Measurements from ENCODE around the gene TMEM269.

TMEM269 gene

DNA sequence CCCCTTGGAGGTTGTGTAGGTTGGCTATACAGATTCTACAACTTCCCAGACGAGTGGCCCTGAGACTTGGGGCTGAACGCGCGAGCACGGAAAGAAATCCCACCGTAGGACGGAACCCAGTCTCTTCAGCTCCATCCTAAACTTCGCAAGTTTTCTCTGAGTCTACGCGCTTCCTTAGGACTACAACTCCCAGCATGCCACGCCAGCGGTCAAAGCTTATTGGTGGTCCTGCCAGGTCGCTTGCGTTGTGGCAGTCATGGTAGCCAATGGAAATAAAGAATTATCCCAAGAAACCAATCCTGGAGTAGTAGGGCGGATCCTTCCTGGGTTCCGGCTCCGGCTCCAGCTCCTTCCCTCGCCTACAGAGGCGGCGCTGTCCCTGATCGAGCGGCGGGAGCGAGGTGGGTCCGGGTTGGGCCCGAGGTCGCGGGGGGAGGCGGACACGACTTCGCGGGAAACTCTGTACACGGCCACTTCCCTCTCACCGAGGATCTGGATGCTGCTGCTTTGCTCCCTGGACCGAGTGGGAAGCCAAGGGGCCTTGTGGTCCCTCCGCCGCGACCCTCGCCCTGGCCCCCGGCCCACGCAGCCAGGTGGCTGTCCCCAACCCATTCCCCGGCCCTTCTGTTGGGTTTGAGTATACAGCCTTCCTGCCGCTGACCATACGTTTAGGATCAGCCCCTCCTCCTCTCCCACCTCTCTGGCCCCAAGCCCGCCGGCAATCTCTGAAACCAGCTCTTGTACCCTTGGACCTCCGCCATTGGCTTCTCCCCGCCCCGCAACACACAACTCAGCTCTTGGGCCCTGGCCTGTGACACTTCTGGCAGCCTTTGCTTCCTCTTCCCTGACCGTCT lies 61.7 kb downstream of the TMEM269 start, which contains the start of gene ZNF691:
Gene ZNF691 (plus strand): TSS at position 357 of the 854 bp plus-strand sequence. CDS start 3,046 bp downstream, outside the sequence.
- in situ Hi-C loops (cut with HindIII; ENCODE audit: low sequenced_read_pairs) = no loop called here

DNA sequence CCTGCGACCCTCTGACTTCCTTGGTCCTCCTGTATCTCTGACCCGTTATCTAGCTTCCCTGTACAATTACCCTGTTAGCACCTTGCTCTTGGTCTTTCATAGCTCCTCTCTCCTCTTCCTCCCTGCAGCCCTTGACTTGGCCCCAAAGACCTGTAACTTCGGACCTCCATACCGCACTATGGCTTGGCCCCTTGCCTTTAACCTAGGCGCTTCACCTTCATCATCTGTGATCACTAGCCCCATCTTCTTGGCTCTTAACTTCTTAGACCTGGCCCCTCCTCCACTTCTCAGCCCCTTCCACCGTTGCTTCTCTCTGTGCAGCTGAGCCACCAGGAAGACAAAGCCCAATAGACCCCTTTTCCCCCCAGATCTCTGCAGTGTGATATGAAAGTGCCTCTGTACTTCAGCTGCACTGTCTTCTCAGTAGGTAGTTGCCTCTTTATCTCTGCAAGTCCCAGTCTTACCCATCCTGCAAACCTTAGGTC lies 62.4 kb downstream of the TMEM269 start:
- in situ Hi-C loops (cut with HindIII; ENCODE audit: low sequenced_read_pairs) = no loop called here

DNA sequence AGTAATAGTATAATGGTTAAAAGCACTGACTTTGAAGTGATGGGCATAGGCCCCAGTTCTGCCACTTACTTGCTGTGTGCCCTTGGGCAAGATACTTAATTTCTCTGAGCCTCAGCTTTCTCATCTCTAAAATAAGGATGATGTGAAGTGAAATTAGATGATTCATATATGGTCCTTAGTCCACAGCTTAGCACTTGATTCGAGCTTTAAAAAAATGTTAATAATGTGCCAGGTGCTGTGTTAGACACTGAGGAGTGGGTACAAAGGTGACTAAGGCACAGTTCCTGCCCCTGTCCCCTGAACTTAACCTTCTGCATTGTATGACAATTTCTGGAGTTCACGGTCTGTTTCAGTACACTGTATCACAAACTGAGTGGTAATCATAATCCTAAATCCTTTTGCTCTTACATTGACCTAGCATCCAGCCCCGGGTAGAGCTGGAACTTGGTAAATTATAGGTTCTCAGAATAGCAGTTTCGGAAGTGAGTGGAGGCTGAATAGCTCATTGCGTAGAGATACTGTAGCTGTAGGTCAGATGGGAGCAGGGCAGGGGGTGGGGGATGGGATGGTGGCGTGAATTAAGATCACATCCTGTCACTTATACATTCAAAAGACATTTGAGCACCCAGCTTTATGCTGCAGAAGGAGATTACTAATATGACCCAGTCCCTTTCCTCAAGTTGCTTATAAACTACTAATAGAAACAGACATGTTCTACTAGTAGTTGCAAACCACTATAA lies 63.1 kb downstream of the TMEM269 start:
- in situ Hi-C loops (cut with HindIII; ENCODE audit: low sequenced_read_pairs) = no loop called here

DNA sequence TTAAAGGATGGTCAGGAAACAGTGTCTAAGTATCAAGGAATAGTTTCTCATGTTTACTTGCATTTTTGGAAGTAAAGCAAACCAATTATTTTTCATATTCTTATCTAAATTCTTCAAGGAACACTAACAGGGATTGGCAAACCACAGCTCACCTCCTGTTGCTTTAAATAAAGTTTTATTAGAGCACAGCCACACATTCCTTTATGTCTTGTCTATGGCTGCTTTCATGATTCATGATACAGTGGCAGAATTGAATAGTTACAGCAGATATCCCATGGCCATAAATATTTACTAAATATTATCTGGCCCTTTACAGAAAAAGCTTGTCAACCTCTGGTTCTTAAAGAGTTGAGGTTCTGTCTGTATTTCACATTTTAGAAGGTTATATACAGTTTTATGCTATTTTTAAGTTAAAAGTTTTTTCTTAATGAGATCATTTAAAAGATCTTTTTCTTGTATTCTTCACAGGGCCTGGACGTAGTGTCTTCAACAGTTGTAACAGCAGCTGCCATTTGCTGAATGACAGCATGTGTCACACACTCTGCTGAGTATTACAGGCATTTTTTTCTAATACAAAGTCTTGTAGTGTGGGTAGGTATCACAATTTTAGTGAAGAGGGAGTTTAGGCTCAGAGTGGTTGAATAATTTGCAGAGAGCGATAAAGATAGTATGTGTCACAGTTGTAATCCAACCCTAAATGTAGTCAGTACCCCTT lies 64.2 kb downstream of the TMEM269 start:
- in situ Hi-C loops (cut with HindIII; ENCODE audit: low sequenced_read_pairs) = no loop called here

DNA sequence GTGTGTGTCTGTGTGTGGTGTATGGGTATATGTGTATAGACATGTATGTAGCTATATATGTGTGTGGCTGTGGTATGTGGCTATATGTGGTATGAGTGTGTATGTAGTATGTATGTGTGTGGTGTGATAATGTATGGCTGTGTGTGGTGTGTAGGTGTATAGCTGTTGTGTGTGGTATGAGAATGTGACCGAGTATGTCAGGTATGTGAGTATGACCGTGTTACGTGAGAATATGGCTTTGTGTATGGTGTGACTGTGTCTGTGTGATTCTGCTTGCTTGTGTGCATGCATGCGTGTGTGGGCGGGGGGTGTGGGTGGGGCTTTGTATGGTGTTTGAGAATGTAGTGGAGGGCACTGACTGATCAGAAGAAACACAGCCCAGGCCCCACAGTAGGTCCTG lies 65.2 kb downstream of the TMEM269 start:
- in situ Hi-C loops (cut with HindIII; ENCODE audit: low sequenced_read_pairs) = no loop called here
